Medulla oblongata (tissue), 1 donor: ENCODE data around the gene ERGIC1.

Experiments used
- DNase-seq: peaks from one replicate; pipeline ENCODE4 v3.0.0-alpha.2; 2015; ENCODE audit errors: extremely low spot score

ERGIC1 gene

GRCh38 chr5:172981931-172982330 lies 147.9 kb downstream of the ERGIC1 start:
- no peak for DNase-seq

- peak; percentile 96 for DNase-seq
These were observed 149.6 kb downstream of the ERGIC1 start, which contains the start of gene ATP6V0E1 for GRCh38 chr5:172983542-172984243. TSS of gene ATP6V0E1 (plus strand) at chr5:172983771. CDS start at chr5:172983861, 90 bp downstream.

GRCh38 chr5:172984244-172984953 lies 150.3 kb downstream of the ERGIC1 start:
- DNase-seq = peak; percentile 87

- no peak for DNase-seq
These were observed 151.5 kb downstream of the ERGIC1 start for GRCh38 chr5:172985596-172985995.

GRCh38 chr5:172988276-172988675 lies 154.2 kb downstream of the ERGIC1 start:
- no peak for DNase-seq

- DNase-seq = no peak
These were observed 156.7 kb downstream of the ERGIC1 start for GRCh38 chr5:172990776-172991175.

- no peak for DNase-seq
These were observed 160.4 kb downstream of the ERGIC1 start for GRCh38 chr5:172994405-172994804.

- DNase-seq = no peak
These were observed 165.4 kb downstream of the ERGIC1 start for GRCh38 chr5:172999372-172999973.

- peak; percentile 55 for DNase-seq
These were observed 165.9 kb downstream of the ERGIC1 start for GRCh38 chr5:172999974-173000373.

- DNase-seq = no peak
These were observed 167.3 kb downstream of the ERGIC1 start for GRCh38 chr5:173001229-173001841.
